DOHH2 (cell line): ENCODE measurements around the gene VPS8.

Experiments used
- H3F3A ChIP-seq: fragments of 200-600 bp; sonication (generic), shearing (Covaris generic); 2 replicates; pipeline ENCODE4 v1.6.0; 2016; ENCODE audit warnings: antibody characterized with exemption, mild to moderate bottlenecking; ENCODE audit not compliant: control insufficient read depth, insufficient read depth
- H3K27ac ChIP-seq: fragments of 200-600 bp; sonication (generic); 2 replicates; pipeline ENCODE4 v1.5.1; 2014; ENCODE audit warnings: low read depth, mild to moderate bottlenecking, low read length, moderate library complexity
- H3K27me3 ChIP-seq: fragments of 200-600 bp; sonication (generic); 2 replicates; pipeline ENCODE4 v1.6.1; 2014; ENCODE audit warnings: mild to moderate bottlenecking, low read length, mixed read lengths; ENCODE audit not compliant: control insufficient read depth
- H3K36me3 ChIP-seq: fragments of 200-600 bp; sonication (generic); 2 replicates; pipeline ENCODE4 v1.6.1; 2014; ENCODE audit warnings: mild to moderate bottlenecking, low read length, moderate library complexity, mixed read lengths; ENCODE audit not compliant: control insufficient read depth
- H3K4me1 ChIP-seq: fragments of 200-600 bp; sonication (generic); 2 replicates; pipeline ENCODE4 v1.6.1; 2014; ENCODE audit warnings: mild to moderate bottlenecking, low read length, mixed read lengths; ENCODE audit not compliant: control insufficient read depth
- H3K4me2 ChIP-seq: fragments of 200-600 bp; sonication (generic); 2 replicates; pipeline ENCODE4 v1.6.0; 2014; ENCODE audit warnings: mild to moderate bottlenecking, low read length, moderate library complexity
- H3K4me3 ChIP-seq: fragments of 200-600 bp; sonication (generic); 2 replicates; pipeline ENCODE4 v1.5.1; 2014; ENCODE audit warnings: mild to moderate bottlenecking, low read length, mixed read lengths
- H3K79me2 ChIP-seq: fragments of 200-600 bp; sonication (generic); 2 replicates; pipeline ENCODE4 v1.6.1; 2014; ENCODE audit warnings: mild to moderate bottlenecking, low read length, mixed read lengths; ENCODE audit not compliant: control insufficient read depth
- H3K9me2 ChIP-seq: fragments of 200-600 bp; sonication (generic); replicated peaks from 2 replicates; pipeline ENCODE4 v1.6.1; 2014; ENCODE audit warnings: mild to moderate bottlenecking, low read length, mixed read lengths; ENCODE audit not compliant: control insufficient read depth
- H3K9me3 ChIP-seq: fragments of 200-600 bp; sonication (generic); 2 replicates; pipeline ENCODE4 v1.6.1; 2014; ENCODE audit warnings: antibody characterized with exemption, low read length, mixed read lengths; ENCODE audit not compliant: control insufficient read depth, insufficient read depth
- H4K20me1 ChIP-seq: fragments of 200-600 bp; sonication (generic); 2 replicates; pipeline ENCODE4 v1.6.0; 2014; ENCODE audit warnings: low read depth, mild to moderate bottlenecking, antibody characterized with exemption, low read length, moderate library complexity; ENCODE audit not compliant: control insufficient read depth, insufficient read depth
- CTCF ChIP-seq: fragments of 200-600 bp; sonication (generic); IDR thresholded peaks from one replicate; pipeline ENCODE4 v1.5.1; 2014; ENCODE audit warnings: antibody characterized with exemption, mild to moderate bottlenecking, low read depth, low read length; ENCODE audit not compliant: poor library complexity, severe bottlenecking
- EZH2phosphoT487 ChIP-seq: fragments of 200-600 bp; sonication (generic); IDR thresholded peaks from 2 replicates; pipeline ENCODE4 v1.6.1; 2017; ENCODE audit warnings: borderline replicate concordance, mild to moderate bottlenecking, antibody characterized with exemption, low read length, moderate library complexity, mixed read lengths

VPS8 gene

GRCh38 chr3:184813357-184813756 is 1.4 kb downstream of the VPS8 start:
- Histone ChIP-seq H4K20me1 (no peaks in the 10 kb centered on the region), H3K27ac (no peak overlapping the region), H3K4me2 (peak overlapping the region; percentile 92), H3K9me3 (no peaks in the 10 kb centered on the region), H3F3A (no peaks in the 10 kb centered on the region; the same call in 1 of the 2 replicates), H3K9me2 (no peaks in the 10 kb centered on the region), H3K79me2 (peaks cover 31% of the 10 kb centered on the region), H3K4me3 (peak overlapping the region; percentile 94), H3K4me1 (peaks cover 35% of the 10 kb centered on the region), H3K27me3 (no peaks in the 10 kb centered on the region), H3K36me3 (peaks cover 7% of the 10 kb centered on the region)
- no peak for TF ChIP-seq EZH2phosphoT487
- TF ChIP-seq CTCF, result no peak

GRCh38 chr3:184814214-184814613 is 2.2 kb downstream of the VPS8 start:
- Histone ChIP-seq H3F3A (no peaks in the 10 kb centered on the region; the same call in 1 of the 2 replicates), H3K79me2 (peaks cover 31% of the 10 kb centered on the region), H3K27me3 (no peaks in the 10 kb centered on the region), H4K20me1 (no peaks in the 10 kb centered on the region), H3K27ac (no peak overlapping the region), H3K9me3 (no peaks in the 10 kb centered on the region), H3K9me2 (no peaks in the 10 kb centered on the region), H3K4me1 (peaks cover 28% of the 10 kb centered on the region), H3K36me3 (peaks cover 7% of the 10 kb centered on the region), H3K4me2 (peak overlapping the region; percentile 92), H3K4me3 (0 out of 2 replicates have a peak overlapping the region, but pooled peaks have one; percentile 15)
- TF ChIP-seq EZH2phosphoT487 (no peak), CTCF (no peak)

- Histone ChIP-seq H3K4me1 (peaks cover 27% of the 10 kb centered on the region), H3K27ac (no peak overlapping the region)
- TF ChIP-seq CTCF, result no peak
- no peak for TF ChIP-seq EZH2phosphoT487
Observed at GRCh38 chr3:184815046-184815930, 3.3 kb downstream of the VPS8 start.

More at GRCh38 chr3:184815046-184815930, 3.3 kb downstream of the VPS8 start:
- no peaks in the 10 kb centered on the region for H3K9me2 ChIP-seq
- H3K27me3 ChIP-seq, result no peaks in the 10 kb centered on the region
- H3F3A ChIP-seq, result no peaks in the 10 kb centered on the region; the same call in 1 of the 2 replicates
- H3K79me2 ChIP-seq, result peaks cover 31% of the 10 kb centered on the region
- H3K9me3 ChIP-seq, result no peaks in the 10 kb centered on the region
- peaks cover 7% of the 10 kb centered on the region for H3K36me3 ChIP-seq
- H4K20me1 ChIP-seq, result no peaks in the 10 kb centered on the region
- no peak overlapping the region for H3K4me2 ChIP-seq
- no peak overlapping the region for H3K4me3 ChIP-seq
